Measurements from ENCODE around the gene SEM1.
"Not testable (repeated sequence)": the region's sequence is repeated elsewhere in the genome, so short reads cannot be mapped to it uniquely, and the experiment has no call there.

Gene SEM1

GRCh38 chr7:96709381-96710228, at the start of gene SEM1:
Gene SEM1, minus strand, starts transcription at chr7:96709846. Its CDS starts 83 bp downstream, at chr7:96709763.
- peak; percentile 92 for DNase-seq

GRCh38 chr7:96757880-96758279, 48.2 kb upstream of the SEM1 start:
- not testable (repeated sequence) for DNase-seq

GRCh38 chr7:96747418-96747940, 37.8 kb upstream of the SEM1 start:
- DNase-seq: no peak

GRCh38 chr7:96740130-96740529, 30.5 kb upstream of the SEM1 start:
- DNase-seq: no peak

GRCh38 chr7:96739609-96740008, 30.0 kb upstream of the SEM1 start:
- DNase-seq: no peak

GRCh38 chr7:96739167-96739566, 29.5 kb upstream of the SEM1 start:
- no peak for DNase-seq

- DNase-seq: no peak
Observed at GRCh38 chr7:96738705-96739104, 29.1 kb upstream of the SEM1 start.

- DNase-seq: no peak
Observed at GRCh38 chr7:96737545-96738050, 28.0 kb upstream of the SEM1 start.

GRCh38 chr7:96734343-96734742, 24.7 kb upstream of the SEM1 start:
- peak; percentile 76 for DNase-seq

- DNase-seq: no peak
Observed at GRCh38 chr7:96729820-96730219, 20.2 kb upstream of the SEM1 start.

- DNase-seq: no peak
Observed at GRCh38 chr7:96728139-96728538, 18.5 kb upstream of the SEM1 start.

- DNase-seq: no peak
Observed at GRCh38 chr7:96727534-96728088, 18.0 kb upstream of the SEM1 start.

GRCh38 chr7:96723622-96724021, 14.0 kb upstream of the SEM1 start:
- no peak for DNase-seq

- DNase-seq: not testable (repeated sequence)
Observed at GRCh38 chr7:96722928-96723327, 13.3 kb upstream of the SEM1 start.

GRCh38 chr7:96720843-96721242, 11.2 kb upstream of the SEM1 start:
- DNase-seq: no peak

- DNase-seq: peak; percentile 83
Observed at GRCh38 chr7:96719164-96719563, 9.5 kb upstream of the SEM1 start.

- no peak for DNase-seq
Observed at GRCh38 chr7:96718107-96719003, 8.7 kb upstream of the SEM1 start.

- DNase-seq: no peak
Observed at GRCh38 chr7:96713037-96713436, 3.4 kb upstream of the SEM1 start.

- DNase-seq: no peak
Observed at GRCh38 chr7:96710544-96710943, 898 bp upstream of the SEM1 start.

GRCh38 chr7:96708872-96709271, 774 bp downstream of the SEM1 start:
- no peak for DNase-seq

- no peak for DNase-seq
Observed at GRCh38 chr7:96707901-96708774, 1.5 kb downstream of the SEM1 start.

- peak; percentile 44 for DNase-seq
Observed at GRCh38 chr7:96701258-96701657, 8.4 kb downstream of the SEM1 start.

Measured in NCI-H82 (cell line).